GM21528 (cell line): ENCODE results near the gene PRAMEF6.
"Not testable (repeated sequence)": the region's sequence is repeated elsewhere in the genome, so short reads cannot be mapped to it uniquely, and the experiment has no call there.

Experiments
- ATAC-seq: cut with Tn5 transposase; IDR thresholded peaks from one replicate; pipeline ENCODE4 v1.9.1; 2021; ENCODE audit warnings: mild to moderate bottlenecking, moderate library complexity; ENCODE audit not compliant: unreplicated experiment, low FRiP score

PRAMEF6 gene

GRCh38 chr1:12947480-12947879 lies at the start of gene PRAMEF6:
Gene PRAMEF6, minus strand, starts transcription at chr1:12947580. Its CDS starts 5,062 bp downstream, at chr1:12942518.
- ATAC-seq = not testable (repeated sequence)

- not testable (repeated sequence) for ATAC-seq
Observed at GRCh38 chr1:12924368-12924767, 23.0 kb downstream of the PRAMEF6 start.

- not testable (repeated sequence) for ATAC-seq
Observed at GRCh38 chr1:12921749-12922148, 25.6 kb downstream of the PRAMEF6 start.

- ATAC-seq = not testable (repeated sequence)
Observed at GRCh38 chr1:12916310-12916709, 31.1 kb downstream of the PRAMEF6 start, which contains the start of gene PRAMEF7. Gene PRAMEF7, plus strand, starts transcription at chr1:12916610. Its CDS starts 1,083 bp downstream, at chr1:12917693.

GRCh38 chr1:12903793-12904572 lies 43.4 kb downstream of the PRAMEF6 start:
- not testable (repeated sequence) for ATAC-seq

GRCh38 chr1:12899186-12899585 lies 48.2 kb downstream of the PRAMEF6 start:
- not testable (repeated sequence) for ATAC-seq

GRCh38 chr1:12898170-12898569 lies 49.2 kb downstream of the PRAMEF6 start, which contains the start of gene PRAMEF10:
Gene PRAMEF10, minus strand, starts transcription at chr1:12898270. Its CDS starts 2,423 bp downstream, at chr1:12895847.
- ATAC-seq = not testable (repeated sequence)
